ENCODE data around the gene NDUFB10.

GRCh38 chr16:2009164-2009711 lies 49.9 kb downstream of the NDUFB10 start:
- no peak for TF ChIP-seq CTCF (IDR thresholded peaks at IDR 0.05)
- TF ChIP-seq POLR2A (IDR thresholded peaks at IDR 0.05), result no peak

All from testis (tissue), 2 donors.